IMR-90 (cell line): ENCODE results near the gene ANK2.

ENCODE experiments used
- CEBPB ChIP-seq: IDR thresholded peaks from 2 replicates; pipeline ENCODE4 v1.6.1; 2012; ENCODE audit warnings: low read depth, low read length, improper control_type of control experiment
- MXI1 ChIP-seq: IDR thresholded peaks from 2 replicates; pipeline ENCODE4 v1.6.1; 2012; ENCODE audit warnings: low read depth, mild to moderate bottlenecking, low read length, moderate library complexity, borderline replicate concordance
- POLR2A ChIP-seq: IDR thresholded peaks from 2 replicates; pipeline ENCODE4 v1.6.1; 2012; ENCODE audit warnings: mild to moderate bottlenecking, low read depth, low read length
- RAD21 ChIP-seq: IDR thresholded peaks from 2 replicates; pipeline ENCODE4 v1.6.1; 2012; ENCODE audit warnings: low read length, improper control_type of control experiment
- RCOR1 ChIP-seq: IDR thresholded peaks from 2 replicates; pipeline ENCODE4 v1.6.1; 2012; ENCODE audit warnings: mild to moderate bottlenecking, low read length, improper control_type of control experiment; ENCODE audit not compliant: insufficient replicate concordance
- SMC3 ChIP-seq: fragments of 150-350 bp; IDR thresholded peaks from 2 replicates; pipeline ENCODE4 v1.6.1; 2016; ENCODE audit warnings: low read depth, mild to moderate bottlenecking, antibody characterized with exemption, low read length, moderate library complexity
- TF ChIP-seq, protein P1 (sequence below): fragments of 150-350 bp; IDR thresholded peaks from 2 replicates; pipeline ENCODE4 v1.6.1; 2017; ENCODE audit warnings: mild to moderate bottlenecking, antibody characterized with exemption, low read length, low read depth
- TF ChIP-seq, protein P2 (sequence below): conservative IDR thresholded peaks from 2 replicates; pipeline ENCODE4 v1.5.1; 2012; ENCODE audit warnings: mild to moderate bottlenecking, low read depth, low read length, improper control_type of control experiment
- TF ChIP-seq, protein P3 (sequence below): fragments of 150-350 bp; IDR thresholded peaks from 2 replicates; pipeline ENCODE4 v1.6.1; 2016; ENCODE audit warnings: low read depth, mild to moderate bottlenecking, low read length, moderate library complexity, borderline replicate concordance

DNA sequence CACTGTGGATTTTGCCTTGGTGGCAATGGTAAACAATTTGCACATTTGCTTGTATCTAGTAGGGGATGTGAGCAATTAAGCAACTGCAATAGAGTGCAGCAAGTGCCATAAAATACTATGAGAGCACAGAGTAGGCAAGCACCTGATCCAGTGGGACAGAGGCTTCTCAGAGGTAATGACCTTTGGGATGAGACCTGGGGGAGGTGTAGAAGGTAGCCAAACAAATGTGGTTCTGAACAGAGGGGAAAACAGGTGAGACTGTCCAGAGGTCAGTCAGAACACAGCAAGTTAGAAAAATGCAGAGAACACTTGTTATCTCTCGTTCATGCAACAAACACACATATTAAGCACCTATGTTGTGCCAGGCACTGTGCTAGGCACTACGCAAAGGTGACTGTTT is 21.4 kb upstream of the ANK2 start:
- TF ChIP-seq, protein P1, sequence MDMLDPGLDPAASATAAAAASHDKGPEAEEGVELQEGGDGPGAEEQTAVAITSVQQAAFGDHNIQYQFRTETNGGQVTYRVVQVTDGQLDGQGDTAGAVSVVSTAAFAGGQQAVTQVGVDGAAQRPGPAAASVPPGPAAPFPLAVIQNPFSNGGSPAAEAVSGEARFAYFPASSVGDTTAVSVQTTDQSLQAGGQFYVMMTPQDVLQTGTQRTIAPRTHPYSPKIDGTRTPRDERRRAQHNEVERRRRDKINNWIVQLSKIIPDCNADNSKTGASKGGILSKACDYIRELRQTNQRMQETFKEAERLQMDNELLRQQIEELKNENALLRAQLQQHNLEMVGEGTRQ: no peak
- TF ChIP-seq, protein P2, sequence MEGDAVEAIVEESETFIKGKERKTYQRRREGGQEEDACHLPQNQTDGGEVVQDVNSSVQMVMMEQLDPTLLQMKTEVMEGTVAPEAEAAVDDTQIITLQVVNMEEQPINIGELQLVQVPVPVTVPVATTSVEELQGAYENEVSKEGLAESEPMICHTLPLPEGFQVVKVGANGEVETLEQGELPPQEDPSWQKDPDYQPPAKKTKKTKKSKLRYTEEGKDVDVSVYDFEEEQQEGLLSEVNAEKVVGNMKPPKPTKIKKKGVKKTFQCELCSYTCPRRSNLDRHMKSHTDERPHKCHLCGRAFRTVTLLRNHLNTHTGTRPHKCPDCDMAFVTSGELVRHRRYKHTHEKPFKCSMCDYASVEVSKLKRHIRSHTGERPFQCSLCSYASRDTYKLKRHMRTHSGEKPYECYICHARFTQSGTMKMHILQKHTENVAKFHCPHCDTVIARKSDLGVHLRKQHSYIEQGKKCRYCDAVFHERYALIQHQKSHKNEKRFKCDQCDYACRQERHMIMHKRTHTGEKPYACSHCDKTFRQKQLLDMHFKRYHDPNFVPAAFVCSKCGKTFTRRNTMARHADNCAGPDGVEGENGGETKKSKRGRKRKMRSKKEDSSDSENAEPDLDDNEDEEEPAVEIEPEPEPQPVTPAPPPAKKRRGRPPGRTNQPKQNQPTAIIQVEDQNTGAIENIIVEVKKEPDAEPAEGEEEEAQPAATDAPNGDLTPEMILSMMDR: no peak
- no peak for TF ChIP-seq POLR2A
- no peak for TF ChIP-seq RAD21
- TF ChIP-seq, protein P3, sequence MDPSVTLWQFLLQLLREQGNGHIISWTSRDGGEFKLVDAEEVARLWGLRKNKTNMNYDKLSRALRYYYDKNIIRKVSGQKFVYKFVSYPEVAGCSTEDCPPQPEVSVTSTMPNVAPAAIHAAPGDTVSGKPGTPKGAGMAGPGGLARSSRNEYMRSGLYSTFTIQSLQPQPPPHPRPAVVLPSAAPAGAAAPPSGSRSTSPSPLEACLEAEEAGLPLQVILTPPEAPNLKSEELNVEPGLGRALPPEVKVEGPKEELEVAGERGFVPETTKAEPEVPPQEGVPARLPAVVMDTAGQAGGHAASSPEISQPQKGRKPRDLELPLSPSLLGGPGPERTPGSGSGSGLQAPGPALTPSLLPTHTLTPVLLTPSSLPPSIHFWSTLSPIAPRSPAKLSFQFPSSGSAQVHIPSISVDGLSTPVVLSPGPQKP: no peak
- TF ChIP-seq CEBPB: no peak
- no peak for TF ChIP-seq MXI1
- TF ChIP-seq RCOR1: no peak
- TF ChIP-seq SMC3: no peak
